GM23338 (cell line): Measurements from ENCODE around the gene CRADD. TPM values are rescaled to one million over a fixed set of nuclear protein-coding genes. Genes with fewer than 3 reads are reported as not detected.

Experiments used
- ATAC-seq: fragments of 200-7000 bp; cut with Tn5 transposase; 3 replicates; pipeline ENCODE4 v1.9.1; 2020
- DNase-seq: peaks from one replicate; pipeline ENCODE4 v3.0.0-alpha.2; 2015; ENCODE audit warnings: low spot score
- H2AFZ ChIP-seq: fragments of 200-600 bp; sonication (generic); 2 replicates; pipeline ENCODE4 v1.8.0; 2016; ENCODE audit warnings: antibody characterized with exemption, mild to moderate bottlenecking, moderate library complexity
- H3F3A ChIP-seq: fragments of 200-600 bp; sonication (generic); replicated peaks from 2 replicates; pipeline ENCODE4 v1.8.0; 2017; ENCODE audit warnings: antibody characterized with exemption, mixed run types, low read depth
- H3K27ac ChIP-seq: fragments of 200-600 bp; sonication (generic); 2 replicates; pipeline ENCODE4 v1.6.1; 2016; ENCODE audit warnings: low read depth
- H3K27me3 ChIP-seq: fragments of 200-600 bp; sonication (generic); 2 replicates; pipeline ENCODE4 v1.8.0; 2016; ENCODE audit warnings: mild to moderate bottlenecking, mixed run types, moderate library complexity; ENCODE audit not compliant: insufficient read depth
- H3K36me3 ChIP-seq: fragments of 200-600 bp; sonication (generic); 2 replicates; pipeline ENCODE4 v1.8.0; 2016; ENCODE audit warnings: mild to moderate bottlenecking; ENCODE audit not compliant: insufficient read depth
- H3K4me1 ChIP-seq: fragments of 200-600 bp; sonication (generic); 2 replicates; pipeline ENCODE4 v1.8.0; 2016; ENCODE audit warnings: mild to moderate bottlenecking, moderate library complexity; ENCODE audit not compliant: insufficient read depth
- H3K4me2 ChIP-seq: fragments of 200-600 bp; sonication (generic); 2 replicates; pipeline ENCODE4 v1.7.1; 2017; ENCODE audit warnings: mixed run types
- H3K4me3 ChIP-seq: fragments of 200-600 bp; sonication (generic); 2 replicates; pipeline ENCODE4 v1.6.1; 2016; ENCODE audit warnings: mixed run types
- H3K79me2 ChIP-seq: fragments of 200-600 bp; sonication (generic); replicated peaks from 2 replicates; pipeline ENCODE4 v1.8.0; 2017; ENCODE audit warnings: mild to moderate bottlenecking; ENCODE audit not compliant: insufficient read depth
- H3K9me2 ChIP-seq: fragments of 200-600 bp; sonication (generic); 2 replicates; pipeline ENCODE4 v1.8.0; 2017; ENCODE audit not compliant: insufficient read depth
- H4K20me1 ChIP-seq: fragments of 200-600 bp; sonication (generic); replicated peaks from 2 replicates; pipeline ENCODE4 v1.8.0; 2017; ENCODE audit warnings: mild to moderate bottlenecking; ENCODE audit not compliant: insufficient read depth
- H3K27ac Mint-ChIP-seq: 2 replicates; pipeline ENCODE4 v1.8.0; 2020; ENCODE audit warnings: inconsistent platforms, mild to moderate bottlenecking, moderate library complexity, mixed read lengths
- H3K27me3 Mint-ChIP-seq: 3 replicates; pipeline ENCODE4 v1.8.0; 2022; ENCODE audit warnings: low read depth, mild to moderate bottlenecking, moderate library complexity, mixed read lengths, inconsistent platforms; ENCODE audit not compliant: insufficient read depth, poor library complexity
- H3K36me3 Mint-ChIP-seq: 3 replicates; pipeline ENCODE4 v1.8.0; 2021; ENCODE audit warnings: low read depth, mild to moderate bottlenecking, inconsistent platforms, moderate library complexity, mixed read lengths
- H3K4me1 Mint-ChIP-seq: 3 replicates; pipeline ENCODE4 v1.8.0; 2020; ENCODE audit warnings: mild to moderate bottlenecking, inconsistent platforms, mixed read lengths
- H3K4me3 Mint-ChIP-seq: 3 replicates; pipeline ENCODE4 v1.8.0; 2021; ENCODE audit warnings: moderate library complexity, mild to moderate bottlenecking, inconsistent platforms, mixed read lengths
- H3K9me3 Mint-ChIP-seq: 3 replicates; pipeline ENCODE4 v1.8.0; 2020; ENCODE audit warnings: moderate library complexity, mild to moderate bottlenecking, inconsistent platforms, mixed read lengths
- CTCF ChIP-seq, 2 experiments: fragments of 200-600 bp in 1 of 2; sonication (generic) in 1 of 2; conservative IDR thresholded peaks; 2 replicates each; pipeline versions ENCODE4 v1.5.1 to v1.6.1; 2016 to 2017; ENCODE audit warnings: antibody characterized with exemption in 2 of 2, low read depth in 2 of 2, mild to moderate bottlenecking in 2 of 2, moderate library complexity in 1 of 2
- JUNB ChIP-seq: IDR thresholded peaks from one replicate; pipeline ENCODE4 v1.6.1; 2016; ENCODE audit warnings: antibody characterized with exemption; ENCODE audit not compliant: unreplicated experiment
- NANOG ChIP-seq: IDR thresholded peaks from 2 replicates; pipeline ENCODE4 v1.6.1; 2016; ENCODE audit warnings: antibody characterized with exemption, borderline replicate concordance
- POLR2AphosphoS5 ChIP-seq: IDR thresholded peaks from 2 replicates; pipeline ENCODE4 v1.6.1; 2016; ENCODE audit warnings: antibody characterized with exemption, low read depth
- STAT1 ChIP-seq: IDR thresholded peaks from one replicate; pipeline ENCODE4 v1.6.1; 2016; ENCODE audit warnings: antibody characterized with exemption; ENCODE audit not compliant: unreplicated experiment
- ZNF114 ChIP-seq: fragments of 250-450 bp; sonication (Bioruptor Pico); IDR thresholded peaks from 2 replicates; pipeline ENCODE4 v1.5.0; 2020; ENCODE audit warnings: mild to moderate bottlenecking, moderate library complexity
- ZNF331 ChIP-seq: fragments of 250-450 bp; sonication (Bioruptor Pico); IDR thresholded peaks from 2 replicates; pipeline ENCODE4 v1.5.0; 2020; ENCODE audit warnings: low read depth, mild to moderate bottlenecking, moderate library complexity
- polyA plus RNA-seq: library from polyadenylated mRNA; unstranded; fragments of >200 nt; fragmentation: Nextera tagmentation; extraction: Ambion mirVana; gene quantifications from 2 replicates; pipeline ENCODE4 v1.2.1, GENCODE V29; 2016
- total RNA-seq: library from RNA; depleted of rRNA; stranded (reverse); fragments of >200 nt; shearing (Covaris generic); gene quantifications from 2 replicates; pipeline ENCODE4 v1.2.3, GENCODE V29; 2014
- TF ChIP-seq, protein P1 (sequence below): IDR thresholded peaks from 2 replicates; pipeline ENCODE4 v1.6.1; 2016; ENCODE audit warnings: antibody characterized with exemption
- TF ChIP-seq, protein P2 (sequence below): fragments of 250-450 bp; sonication (Bioruptor Pico); IDR thresholded peaks from 2 replicates; pipeline ENCODE4 v1.5.0; 2020; ENCODE audit warnings: mild to moderate bottlenecking, moderate library complexity

CRADD gene
- total and polyA plus RNA-seq, 2 experiments from 2014 or later: 6.3 to 27.9 TPM

GRCh38 chr12:93882763-93883162 is 205.6 kb downstream of the CRADD start:
- DNase-seq: no peak
- H3K4me3 ChIP-seq: no peak overlapping the region
- H3K27me3 ChIP-seq: no peaks in the 10 kb centered on the region
- TF ChIP-seq JUNB (no peak), POLR2AphosphoS5 (no peak)
- TF ChIP-seq, protein P1, sequence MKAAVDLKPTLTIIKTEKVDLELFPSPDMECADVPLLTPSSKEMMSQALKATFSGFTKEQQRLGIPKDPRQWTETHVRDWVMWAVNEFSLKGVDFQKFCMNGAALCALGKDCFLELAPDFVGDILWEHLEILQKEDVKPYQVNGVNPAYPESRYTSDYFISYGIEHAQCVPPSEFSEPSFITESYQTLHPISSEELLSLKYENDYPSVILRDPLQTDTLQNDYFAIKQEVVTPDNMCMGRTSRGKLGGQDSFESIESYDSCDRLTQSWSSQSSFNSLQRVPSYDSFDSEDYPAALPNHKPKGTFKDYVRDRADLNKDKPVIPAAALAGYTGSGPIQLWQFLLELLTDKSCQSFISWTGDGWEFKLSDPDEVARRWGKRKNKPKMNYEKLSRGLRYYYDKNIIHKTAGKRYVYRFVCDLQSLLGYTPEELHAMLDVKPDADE: no peak
- no peaks in the 10 kb centered on the region for H3K9me2 ChIP-seq
- no peaks in the 10 kb centered on the region for H3K79me2 ChIP-seq
- Mint-ChIP-seq H3K4me3 (no peak overlapping the region), H3K36me3 (no peaks in the 10 kb centered on the region), H3K27me3 (peaks cover 2% of the 10 kb centered on the region), H3K9me3 (no peaks in the 10 kb centered on the region), H3K27ac (no peak overlapping the region), H3K4me1 (peaks cover 3% of the 10 kb centered on the region; the same call in 2 of the 3 replicates)
- no peak overlapping the region for H3K4me2 ChIP-seq
- H2AFZ ChIP-seq: peak overlapping the region; percentile 24; the same call in 1 of the 2 replicates
- no peaks in the 10 kb centered on the region for H3F3A ChIP-seq
- no peaks in the 10 kb centered on the region for H3K4me1 ChIP-seq
- no peak for ATAC-seq
- no peaks in the 10 kb centered on the region for H4K20me1 ChIP-seq
- H3K27ac ChIP-seq: no peak overlapping the region
- no peaks in the 10 kb centered on the region for H3K36me3 ChIP-seq

- H2AFZ ChIP-seq: no peak overlapping the region
- Mint-ChIP-seq H3K4me3 (no peak overlapping the region), H3K4me1 (peaks cover 3% of the 10 kb centered on the region; the same call in 2 of the 3 replicates), H3K36me3 (no peaks in the 10 kb centered on the region), H3K27me3 (peaks cover 2% of the 10 kb centered on the region), H3K27ac (no peak overlapping the region), H3K9me3 (no peaks in the 10 kb centered on the region)
- H3K27me3 ChIP-seq: no peaks in the 10 kb centered on the region
- no peak for ATAC-seq
- peaks cover under 1% of the 10 kb centered on the region; the same call in 1 of the 2 replicates for H3K9me2 ChIP-seq
- no peak overlapping the region for H3K4me3 ChIP-seq
- no peak overlapping the region for H3K4me2 ChIP-seq
- no peak for DNase-seq
- H3F3A ChIP-seq: no peaks in the 10 kb centered on the region
- H3K27ac ChIP-seq: no peak overlapping the region
- no peaks in the 10 kb centered on the region for H3K79me2 ChIP-seq
- H3K36me3 ChIP-seq: no peaks in the 10 kb centered on the region
- no peaks in the 10 kb centered on the region for H3K4me1 ChIP-seq
- H4K20me1 ChIP-seq: no peaks in the 10 kb centered on the region
- TF ChIP-seq JUNB (no peak), NANOG (no peak), ZNF331 (CRISPR knock-in tag) (no peak), ZNF114 (CRISPR knock-in tag) (no peak), STAT1 (no peak), CTCF (conservative IDR thresholded peaks at IDR 0.05; ENCODE audit: low read depth in 2 of 2) (no peak)
- TF ChIP-seq, protein P2, sequence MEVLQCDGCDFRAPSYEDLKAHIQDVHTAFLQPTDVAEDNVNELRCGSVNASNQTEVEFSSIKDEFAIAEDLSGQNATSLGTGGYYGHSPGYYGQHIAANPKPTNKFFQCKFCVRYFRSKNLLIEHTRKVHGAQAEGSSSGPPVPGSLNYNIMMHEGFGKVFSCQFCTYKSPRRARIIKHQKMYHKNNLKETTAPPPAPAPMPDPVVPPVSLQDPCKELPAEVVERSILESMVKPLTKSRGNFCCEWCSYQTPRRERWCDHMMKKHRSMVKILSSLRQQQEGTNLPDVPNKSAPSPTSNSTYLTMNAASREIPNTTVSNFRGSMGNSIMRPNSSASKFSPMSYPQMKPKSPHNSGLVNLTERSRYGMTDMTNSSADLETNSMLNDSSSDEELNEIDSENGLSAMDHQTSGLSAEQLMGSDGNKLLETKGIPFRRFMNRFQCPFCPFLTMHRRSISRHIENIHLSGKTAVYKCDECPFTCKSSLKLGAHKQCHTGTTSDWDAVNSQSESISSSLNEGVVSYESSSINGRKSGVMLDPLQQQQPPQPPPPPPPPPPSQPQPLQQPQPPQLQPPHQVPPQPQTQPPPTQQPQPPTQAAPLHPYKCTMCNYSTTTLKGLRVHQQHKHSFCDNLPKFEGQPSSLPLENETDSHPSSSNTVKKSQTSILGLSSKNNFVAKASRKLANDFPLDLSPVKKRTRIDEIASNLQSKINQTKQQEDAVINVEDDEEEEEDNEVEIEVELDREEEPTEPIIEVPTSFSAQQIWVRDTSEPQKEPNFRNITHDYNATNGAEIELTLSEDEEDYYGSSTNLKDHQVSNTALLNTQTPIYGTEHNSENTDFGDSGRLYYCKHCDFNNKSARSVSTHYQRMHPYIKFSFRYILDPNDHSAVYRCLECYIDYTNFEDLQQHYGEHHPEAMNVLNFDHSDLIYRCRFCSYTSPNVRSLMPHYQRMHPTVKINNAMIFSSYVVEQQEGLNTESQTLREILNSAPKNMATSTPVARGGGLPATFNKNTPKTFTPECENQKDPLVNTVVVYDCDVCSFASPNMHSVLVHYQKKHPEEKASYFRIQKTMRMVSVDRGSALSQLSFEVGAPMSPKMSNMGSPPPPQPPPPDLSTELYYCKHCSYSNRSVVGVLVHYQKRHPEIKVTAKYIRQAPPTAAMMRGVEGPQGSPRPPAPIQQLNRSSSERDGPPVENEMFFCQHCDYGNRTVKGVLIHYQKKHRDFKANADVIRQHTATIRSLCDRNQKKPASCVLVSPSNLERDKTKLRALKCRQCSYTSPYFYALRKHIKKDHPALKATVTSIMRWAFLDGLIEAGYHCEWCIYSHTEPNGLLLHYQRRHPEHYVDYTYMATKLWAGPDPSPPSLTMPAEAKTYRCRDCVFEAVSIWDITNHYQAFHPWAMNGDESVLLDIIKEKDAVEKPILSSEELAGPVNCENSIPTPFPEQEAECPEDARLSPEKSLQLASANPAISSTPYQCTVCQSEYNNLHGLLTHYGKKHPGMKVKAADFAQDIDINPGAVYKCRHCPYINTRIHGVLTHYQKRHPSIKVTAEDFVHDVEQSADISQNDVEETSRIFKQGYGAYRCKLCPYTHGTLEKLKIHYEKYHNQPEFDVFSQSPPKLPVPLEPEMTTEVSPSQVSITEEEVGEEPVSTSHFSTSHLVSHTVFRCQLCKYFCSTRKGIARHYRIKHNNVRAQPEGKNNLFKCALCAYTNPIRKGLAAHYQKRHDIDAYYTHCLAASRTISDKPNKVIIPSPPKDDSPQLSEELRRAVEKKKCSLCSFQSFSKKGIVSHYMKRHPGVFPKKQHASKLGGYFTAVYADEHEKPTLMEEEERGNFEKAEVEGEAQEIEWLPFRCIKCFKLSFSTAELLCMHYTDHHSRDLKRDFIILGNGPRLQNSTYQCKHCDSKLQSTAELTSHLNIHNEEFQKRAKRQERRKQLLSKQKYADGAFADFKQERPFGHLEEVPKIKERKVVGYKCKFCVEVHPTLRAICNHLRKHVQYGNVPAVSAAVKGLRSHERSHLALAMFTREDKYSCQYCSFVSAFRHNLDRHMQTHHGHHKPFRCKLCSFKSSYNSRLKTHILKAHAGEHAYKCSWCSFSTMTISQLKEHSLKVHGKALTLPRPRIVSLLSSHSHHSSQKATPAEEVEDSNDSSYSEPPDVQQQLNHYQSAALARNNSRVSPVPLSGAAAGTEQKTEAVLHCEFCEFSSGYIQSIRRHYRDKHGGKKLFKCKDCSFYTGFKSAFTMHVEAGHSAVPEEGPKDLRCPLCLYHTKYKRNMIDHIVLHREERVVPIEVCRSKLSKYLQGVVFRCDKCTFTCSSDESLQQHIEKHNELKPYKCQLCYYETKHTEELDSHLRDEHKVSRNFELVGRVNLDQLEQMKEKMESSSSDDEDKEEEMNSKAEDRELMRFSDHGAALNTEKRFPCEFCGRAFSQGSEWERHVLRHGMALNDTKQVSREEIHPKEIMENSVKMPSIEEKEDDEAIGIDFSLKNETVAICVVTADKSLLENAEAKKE (CRISPR knock-in tag): no peak
These were observed 206.4 kb downstream of the CRADD start for GRCh38 chr12:93883436-93884154.
